Umbilical cord (tissue), 2 donors: ENCODE results near the gene ANGPTL4. TPM values are rescaled to one million over a fixed set of nuclear protein-coding genes. Genes with fewer than 3 reads are reported as not detected.
"Not testable (repeated sequence)": the region's sequence is repeated elsewhere in the genome, so short reads cannot be mapped to it uniquely, and the experiment has no call there.

Experiments
- DNase-seq: peaks from one replicate; pipeline ENCODE4 v3.0.0-alpha.2; 2015; ENCODE audit warnings: low spot score
- total RNA-seq: library from RNA; depleted of rRNA; stranded (reverse); fragments of >200 nt; gene quantifications from one replicate; pipeline ENCODE4 v1.2.3, GENCODE V29; 2014; ENCODE audit warnings: low replicate concordance; ENCODE audit not compliant: insufficient read depth

ANGPTL4 gene
- total RNA-seq, 1 donor from 2014 or later, result 5.3 TPM

DNA sequence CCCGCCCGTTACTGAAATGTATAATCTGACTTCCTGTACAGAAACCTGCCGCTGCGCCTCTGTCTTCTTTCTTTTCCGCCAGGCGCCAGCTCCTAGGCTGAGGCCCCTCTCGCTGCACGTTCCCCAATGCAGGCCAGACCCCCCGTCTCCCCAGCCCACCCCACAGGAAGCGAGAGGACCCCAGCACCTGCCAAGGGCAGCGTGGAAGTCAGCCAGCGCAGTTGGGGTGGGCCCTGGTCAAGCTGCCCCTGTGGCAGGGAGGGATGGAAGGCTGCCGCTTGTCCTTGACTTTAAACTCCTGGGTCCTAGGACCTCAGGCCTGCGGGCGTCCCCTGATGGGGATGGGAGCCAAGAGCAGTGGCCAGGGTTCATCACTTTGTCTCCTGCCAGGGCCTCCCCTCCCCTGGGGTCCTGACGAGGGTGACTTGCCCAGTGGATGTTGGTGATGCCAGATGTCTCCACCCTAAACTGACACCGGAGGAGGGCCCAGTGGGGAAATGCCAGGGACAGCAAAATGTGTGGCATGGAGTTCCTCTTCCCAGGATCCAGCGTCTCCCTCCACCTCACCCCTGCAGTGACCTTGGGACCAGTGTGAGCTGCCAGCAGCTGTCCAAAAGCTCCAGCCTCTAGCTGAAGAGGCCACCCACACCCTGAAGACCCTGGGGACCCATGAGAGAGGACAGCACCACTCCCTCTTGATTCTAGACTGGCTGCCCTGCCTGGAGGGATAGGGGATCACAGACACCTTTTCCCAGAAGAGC, 40.6 kb downstream of the ANGPTL4 start:
- DNase-seq, result no peak

DNA sequence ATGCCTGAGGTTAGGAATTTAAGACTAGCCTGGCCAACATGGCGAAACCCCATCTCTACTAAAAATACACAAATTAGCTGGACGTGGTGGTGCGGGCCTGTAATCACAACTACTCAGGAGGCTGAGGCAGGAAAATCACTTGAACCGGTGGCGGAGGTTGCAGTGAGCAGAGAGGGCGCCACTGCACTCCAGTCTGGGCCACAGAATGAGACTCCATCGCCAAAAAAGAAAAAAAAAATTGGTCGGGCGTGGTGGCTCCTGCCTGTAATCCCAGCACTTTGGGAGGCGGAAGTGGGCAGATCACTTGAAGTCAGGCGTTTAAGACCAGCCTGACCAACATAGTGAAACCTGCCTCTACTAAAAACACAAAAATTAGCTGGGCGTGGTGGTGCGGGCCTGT, 46.8 kb downstream of the ANGPTL4 start:
- DNase-seq, result not testable (repeated sequence)

DNA sequence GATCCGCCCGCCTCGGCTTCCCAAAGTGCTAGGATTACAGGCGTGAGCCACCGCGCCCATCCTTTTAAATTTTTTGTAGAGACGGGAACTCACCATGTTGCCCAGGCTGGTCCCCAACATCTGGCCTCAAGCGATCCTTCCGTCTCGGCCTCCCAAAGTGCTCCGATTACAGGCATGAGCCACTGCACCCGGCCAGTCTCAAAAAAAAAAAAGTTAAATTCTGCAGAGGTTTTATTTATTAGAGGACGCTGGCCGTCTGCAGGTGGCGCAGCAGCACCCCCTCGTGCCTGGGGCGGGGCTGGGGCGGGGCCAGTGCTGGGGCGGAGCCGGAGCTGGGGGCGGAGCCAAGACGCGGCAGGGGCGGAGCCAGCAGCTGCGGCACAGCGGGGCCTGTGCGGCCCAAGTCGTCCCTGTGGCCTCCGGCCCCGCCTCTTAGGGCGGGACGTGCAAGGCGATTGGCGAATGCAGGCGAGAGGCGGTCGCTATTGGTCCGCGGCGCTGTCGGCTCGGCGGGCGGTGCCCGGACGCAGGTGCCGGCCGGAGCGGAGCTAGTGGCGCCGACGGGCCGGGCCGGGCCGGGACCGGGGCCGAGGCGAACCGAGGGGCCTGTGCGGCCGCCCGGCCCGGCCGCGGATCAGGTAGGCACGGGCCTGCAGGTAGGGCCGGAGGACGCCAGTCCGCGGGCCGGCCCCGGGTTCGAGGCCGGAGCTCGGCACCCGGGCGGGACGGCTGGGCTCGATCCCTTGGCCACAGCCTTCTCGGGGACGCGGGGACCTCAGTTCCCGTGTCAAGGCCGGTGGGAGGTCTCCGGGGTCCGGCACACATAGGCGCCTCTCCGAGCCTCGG, 49.1 kb downstream of the ANGPTL4 start, which contains the start of gene MARCHF2:
Gene MARCHF2 (plus strand): TSS at position 523 of the 846 bp plus-strand sequence. CDS start 8,536 bp downstream, outside the sequence.
- DNase-seq, result peak; percentile 97

DNA sequence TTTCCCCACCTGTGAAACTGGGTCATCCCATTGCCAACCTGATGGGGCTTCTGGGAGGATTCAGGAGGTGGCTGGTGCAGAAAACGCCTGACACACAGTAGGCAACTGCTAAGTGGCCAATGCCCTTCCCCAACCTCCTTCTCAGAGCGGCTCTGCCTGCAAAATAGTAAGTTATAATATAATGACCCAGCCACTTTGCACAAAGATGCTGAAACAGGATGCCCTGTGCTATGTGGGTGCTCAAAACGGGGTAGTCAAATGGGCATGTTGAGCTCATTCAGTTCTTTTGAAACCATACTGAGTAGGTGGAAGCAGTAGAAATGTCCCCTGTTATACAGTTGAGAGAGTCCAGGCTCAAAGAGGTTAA, 49.7 kb downstream of the ANGPTL4 start:
- DNase-seq, result no peak

DNA sequence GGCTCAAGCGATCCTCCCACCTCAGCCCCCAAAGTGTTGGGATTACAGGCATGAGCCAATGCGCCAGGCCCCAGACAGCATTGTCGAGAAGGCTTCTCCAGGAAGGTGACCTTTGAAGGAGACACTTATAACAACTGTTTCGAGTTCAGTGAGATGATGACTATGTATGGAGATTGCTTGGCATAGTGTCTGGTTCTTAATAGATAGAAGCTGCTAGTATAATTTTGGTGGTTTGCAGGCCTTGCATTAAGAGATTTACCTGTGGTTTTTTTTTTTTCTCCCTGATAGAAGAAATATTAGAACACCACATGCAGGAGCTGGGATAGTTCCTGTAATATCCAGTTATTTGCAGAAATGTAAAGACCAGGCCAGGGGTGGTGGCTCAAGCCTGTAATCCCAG, 52.8 kb downstream of the ANGPTL4 start:
- peak; percentile 89 for DNase-seq

DNA sequence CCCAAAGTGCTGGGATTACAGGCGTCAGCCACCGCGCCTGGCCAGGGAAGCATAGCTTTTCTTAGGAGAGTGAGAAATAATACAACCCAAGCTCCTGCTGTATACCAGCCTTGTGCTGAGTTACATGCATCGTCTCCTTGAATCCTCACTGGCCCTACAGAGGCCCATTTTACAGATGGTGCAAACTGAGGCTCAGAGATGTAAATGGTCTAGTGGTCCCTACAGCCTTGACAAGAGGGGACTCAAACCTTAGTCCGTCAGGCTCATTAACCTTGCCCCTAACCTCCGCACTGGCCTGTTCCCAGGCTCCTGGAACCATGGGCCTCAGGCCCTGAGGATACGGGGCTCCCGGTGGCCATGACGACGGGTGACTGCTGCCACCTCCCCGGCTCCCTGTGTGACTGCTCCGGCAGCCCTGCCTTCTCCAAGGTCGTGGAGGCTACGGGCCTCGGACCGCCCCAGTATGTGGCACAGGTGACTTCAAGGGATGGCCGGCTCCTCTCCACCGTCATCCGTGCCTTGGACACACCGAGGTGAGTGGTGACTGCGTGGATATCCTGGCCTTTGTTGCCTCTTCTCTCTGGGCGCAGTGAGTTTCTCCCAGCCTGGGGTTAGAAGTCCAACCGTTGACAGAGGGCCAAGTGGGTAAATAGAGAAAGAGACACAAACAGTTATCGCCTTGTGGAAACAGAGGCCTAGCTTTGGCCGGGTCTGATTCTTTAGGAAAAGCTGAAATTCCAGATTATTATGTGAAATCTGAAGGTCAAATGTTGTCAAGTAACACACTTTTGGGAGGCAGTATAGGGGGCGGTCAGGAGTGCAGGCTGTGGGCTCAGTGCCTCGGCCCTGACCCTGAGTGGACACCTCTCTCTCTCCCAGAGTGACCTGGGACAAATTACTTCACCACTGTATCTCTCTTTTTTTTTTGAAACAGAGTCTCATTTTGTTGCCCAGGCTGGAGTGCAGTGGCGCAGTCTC, 57.8 kb downstream of the ANGPTL4 start:
- no peak for DNase-seq

DNA sequence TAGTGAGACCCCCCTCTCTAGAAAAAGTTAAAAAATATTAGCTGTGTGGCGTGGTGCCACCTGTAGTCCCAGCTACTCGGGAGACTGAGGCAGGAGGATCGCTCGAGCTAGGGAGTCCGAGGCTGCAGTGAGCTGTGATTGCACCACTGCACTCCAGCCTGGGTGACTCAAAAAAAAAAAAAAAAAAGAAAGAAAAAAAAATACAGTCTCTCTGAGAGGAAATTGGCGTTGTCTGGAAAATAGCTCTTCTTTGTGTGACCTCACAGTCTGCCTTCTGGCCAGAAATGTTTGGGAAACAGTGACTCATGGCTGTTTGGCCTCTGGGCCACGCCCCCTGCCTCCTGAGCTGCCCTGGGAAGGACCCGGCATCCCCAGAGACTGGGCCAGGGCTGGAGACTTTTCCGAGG, 59.9 kb downstream of the ANGPTL4 start:
- peak; percentile 99 for DNase-seq

Other genes starting within 250 kb of the ANGPTL4 start
- gene FBN3, start 214.6 kb upstream of the ANGPTL4 start, total RNA-seq, result under 0.01 TPM
- gene CERS4, start 154.8 kb upstream of the ANGPTL4 start, total RNA-seq, result 17.8 TPM
- gene CD320, start 55.8 kb upstream of the ANGPTL4 start, total RNA-seq, result 4.1 TPM
- not detected for gene NDUFA7, start 42.8 kb upstream of the ANGPTL4 start, total RNA-seq
- 424 TPM for gene RPS28, start 42.7 kb upstream of the ANGPTL4 start, total RNA-seq
- 3.9 TPM for gene KANK3, start 20.9 kb upstream of the ANGPTL4 start, total RNA-seq
- gene RAB11B, start 26.2 kb downstream of the ANGPTL4 start, total RNA-seq, result 42.6 TPM
- gene MARCHF2, start 49.1 kb downstream of the ANGPTL4 start, total RNA-seq, result 77.0 TPM
- gene HNRNPM, start 80.8 kb downstream of the ANGPTL4 start, total RNA-seq, result 109 TPM
- gene PRAM1, start 138.5 kb downstream of the ANGPTL4 start, total RNA-seq, result 0.72 TPM
- gene ZNF414, start 150.0 kb downstream of the ANGPTL4 start, total RNA-seq, result 6.3 TPM
- 20.2 TPM for gene MYO1F, start 213.3 kb downstream of the ANGPTL4 start, total RNA-seq
- gene ADAMTS10, start 246.6 kb downstream of the ANGPTL4 start, total RNA-seq, result 64.8 TPM